NCI-H345 (cell line): ENCODE data around the gene NRIP1.
"Not testable (repeated sequence)": the region's sequence is repeated elsewhere in the genome, so short reads cannot be mapped to it uniquely, and the experiment has no call there.

Experiments
- DNase-seq: peaks from one replicate; lab custom pipeline; 2025; lab: John Stamatoyannopoulos, UW

The NRIP1 gene

DNA sequence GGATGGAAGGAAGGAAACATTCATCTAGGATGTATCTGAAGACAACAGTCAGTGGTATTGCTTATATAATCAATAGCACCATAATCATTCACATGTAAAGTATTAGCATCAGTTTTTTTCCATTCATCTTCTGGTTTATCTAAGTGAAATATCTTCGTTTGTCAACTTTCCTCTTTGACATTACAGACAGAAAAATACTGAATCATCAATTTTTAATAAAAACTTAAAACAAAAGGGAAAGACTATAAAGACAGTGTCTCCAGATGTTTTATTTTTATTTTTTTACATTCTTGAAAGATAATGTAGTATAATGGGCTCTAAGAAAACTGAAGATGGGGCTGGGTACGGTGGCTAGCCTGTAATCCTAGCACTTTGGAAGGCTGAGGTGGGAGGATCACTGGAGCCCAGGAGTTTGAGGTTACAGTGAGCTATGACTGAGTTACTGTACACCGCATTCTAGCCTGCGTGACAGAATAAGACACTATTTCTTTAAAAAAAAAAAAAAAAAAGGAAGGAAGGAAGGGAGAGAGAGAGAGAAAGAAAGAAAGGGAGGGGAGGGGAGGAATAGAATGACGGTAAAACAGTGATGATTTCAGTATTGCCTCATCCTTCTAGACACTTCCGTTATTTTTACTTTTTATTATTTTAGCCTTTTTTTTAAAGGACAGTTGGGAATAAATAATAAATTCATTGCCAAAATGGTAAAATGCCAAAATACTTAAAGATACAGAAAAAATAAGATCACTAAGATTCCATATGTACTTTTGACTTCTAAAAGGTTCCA is 89.5 kb downstream of the NRIP1 start:
- no peak for DNase-seq

DNA sequence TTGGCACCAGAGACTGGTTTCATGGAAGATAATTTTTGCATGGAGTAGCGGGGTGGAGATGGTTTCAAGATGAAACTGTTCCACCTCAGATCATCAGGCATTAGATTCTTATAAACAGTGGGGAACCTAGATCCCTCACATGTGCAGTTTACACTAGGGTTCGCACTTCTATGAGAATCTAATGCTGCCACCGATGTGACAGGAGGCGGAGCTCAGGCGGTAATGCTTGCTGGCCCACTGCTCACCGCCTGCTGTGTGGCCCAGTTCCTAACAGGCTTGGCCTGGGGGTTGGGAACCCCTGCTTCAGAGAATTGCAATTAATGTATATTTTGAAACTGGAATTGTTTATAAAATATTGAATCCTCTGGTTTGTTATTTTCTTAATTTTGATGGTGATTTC is 92.1 kb downstream of the NRIP1 start:
- DNase-seq = no peak

DNA sequence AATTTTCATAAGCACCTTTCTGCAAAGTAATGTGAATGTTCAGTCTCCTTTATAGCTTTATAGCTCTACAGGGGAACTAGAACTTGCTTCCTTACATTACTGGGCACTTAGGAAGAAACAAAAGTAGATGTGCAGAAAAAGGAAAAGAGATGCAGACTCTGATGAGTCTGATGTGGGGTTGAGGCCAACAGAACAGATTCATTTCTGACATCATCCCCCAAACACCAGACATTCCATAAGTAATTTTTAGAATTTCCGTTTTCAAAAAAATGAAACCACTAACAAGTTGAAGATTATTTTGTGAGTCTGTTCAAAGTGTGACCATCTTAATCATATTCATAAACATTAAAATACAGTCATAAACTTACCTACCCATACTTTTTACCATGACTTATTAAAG is 96.0 kb downstream of the NRIP1 start:
- no peak for DNase-seq

DNA sequence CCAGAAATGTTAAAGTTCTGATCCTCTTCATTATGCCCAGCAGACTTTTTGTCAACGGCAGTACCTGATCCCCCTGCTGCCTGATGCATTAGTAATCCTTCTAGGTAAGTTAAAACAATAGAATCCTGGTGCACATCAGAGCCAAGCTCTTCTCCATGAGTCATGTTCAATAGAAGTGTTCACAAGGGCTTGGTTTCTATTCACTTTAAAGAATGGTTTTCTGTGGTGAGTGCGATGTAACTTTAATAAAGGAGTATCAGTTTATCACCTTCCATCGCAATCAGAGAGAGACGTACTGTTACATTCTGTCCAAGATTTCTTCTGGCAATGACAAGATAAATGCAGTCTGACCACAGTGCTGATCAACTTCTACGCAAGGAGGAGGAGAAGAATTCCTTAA is 96.8 kb downstream of the NRIP1 start:
- DNase-seq = no peak

DNA sequence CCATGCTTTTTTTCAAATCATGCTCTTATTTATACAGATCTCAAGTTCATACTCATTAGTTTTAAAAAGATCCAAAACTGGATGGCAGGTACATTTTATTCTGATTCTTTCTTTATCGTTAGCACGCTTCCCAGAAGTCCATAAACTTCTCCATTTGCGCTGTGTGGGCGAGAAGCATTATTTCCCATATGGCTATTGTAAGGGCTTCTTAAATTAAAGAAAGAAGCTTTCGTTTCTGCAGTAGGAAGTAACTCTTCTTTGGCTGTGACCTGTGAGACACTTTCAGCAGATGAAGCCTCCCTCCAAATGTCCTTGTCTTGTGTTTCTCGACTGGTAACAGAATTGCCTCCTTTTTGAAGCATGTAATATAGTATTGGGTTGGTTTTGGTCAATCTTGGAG is 100.2 kb downstream of the NRIP1 start:
- no peak for DNase-seq

DNA sequence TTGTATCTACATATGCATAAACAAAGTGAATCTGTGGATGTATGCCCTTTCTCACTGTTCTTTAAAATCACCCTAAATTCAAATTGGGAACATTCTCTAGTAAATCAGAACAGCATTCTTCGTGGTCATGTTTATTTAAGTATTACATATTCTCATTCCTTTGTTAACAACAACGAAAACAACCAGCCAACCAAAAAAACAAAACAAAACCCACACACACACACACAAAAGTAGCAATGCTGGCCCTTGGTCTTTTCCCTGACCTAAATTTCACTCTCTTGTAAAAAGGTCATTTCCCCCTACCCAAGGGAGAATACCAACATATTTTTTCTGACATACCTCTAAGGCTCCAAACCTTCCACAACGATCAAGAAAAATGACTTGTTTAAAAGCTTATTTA is 102.6 kb downstream of the NRIP1 start:
- no peak for DNase-seq

DNA sequence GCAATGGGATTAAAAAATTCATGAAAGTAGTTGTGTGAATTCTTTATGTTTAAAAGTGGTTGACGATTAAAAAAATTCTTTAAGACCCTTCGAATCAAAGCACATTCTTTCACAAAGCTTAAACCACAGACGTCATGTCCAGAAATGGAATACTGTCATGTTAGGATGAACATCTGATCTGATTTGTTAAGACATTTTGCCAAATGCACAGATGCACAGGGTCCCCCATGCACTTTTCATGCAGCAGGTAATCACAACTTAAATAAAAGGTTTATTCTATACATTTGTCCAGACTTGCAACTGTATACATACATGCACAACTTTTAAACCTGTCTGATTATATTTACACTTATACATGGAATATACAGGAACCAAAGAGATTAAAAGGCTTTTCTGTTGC is 103.3 kb downstream of the NRIP1 start:
- no peak for DNase-seq

DNA sequence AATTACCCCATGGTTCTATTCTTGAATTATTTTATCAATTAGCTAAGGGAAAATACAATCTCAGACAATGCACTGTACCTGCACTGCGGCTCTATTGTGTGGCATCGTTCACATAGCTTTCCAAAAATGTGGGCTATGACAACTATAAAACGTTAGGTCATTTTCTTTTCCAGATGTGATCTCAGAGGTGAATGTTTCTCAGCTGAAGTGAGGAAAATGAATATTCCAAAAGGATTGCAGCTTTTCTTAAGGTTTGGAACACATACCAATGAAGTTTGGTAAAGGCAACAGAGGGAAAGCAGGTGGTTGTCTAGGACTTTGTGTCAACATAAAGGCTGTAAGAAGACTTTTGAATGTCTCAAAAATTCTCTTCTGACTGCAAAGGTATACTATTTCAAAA is 105.5 kb downstream of the NRIP1 start:
- DNase-seq = no peak

DNA sequence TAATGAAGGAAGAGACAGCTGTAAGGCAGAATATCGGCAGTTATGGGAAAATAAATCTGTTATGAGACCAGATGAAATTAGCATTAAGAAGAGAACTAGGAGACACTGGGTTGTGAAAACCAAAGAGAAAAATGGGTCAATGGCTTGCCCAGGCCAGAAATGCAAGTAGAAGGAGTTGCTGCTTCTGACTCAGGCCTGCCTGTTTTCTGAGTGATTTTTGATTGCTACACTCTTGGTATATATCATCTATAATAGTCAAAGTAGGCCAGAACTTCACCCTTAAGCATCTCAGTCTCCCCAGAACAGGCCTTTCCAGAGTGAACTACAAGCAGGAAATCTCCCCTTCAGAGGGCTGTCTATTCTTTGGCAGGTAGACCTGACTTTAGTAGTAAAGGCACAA is 107.0 kb downstream of the NRIP1 start:
- DNase-seq = no peak

DNA sequence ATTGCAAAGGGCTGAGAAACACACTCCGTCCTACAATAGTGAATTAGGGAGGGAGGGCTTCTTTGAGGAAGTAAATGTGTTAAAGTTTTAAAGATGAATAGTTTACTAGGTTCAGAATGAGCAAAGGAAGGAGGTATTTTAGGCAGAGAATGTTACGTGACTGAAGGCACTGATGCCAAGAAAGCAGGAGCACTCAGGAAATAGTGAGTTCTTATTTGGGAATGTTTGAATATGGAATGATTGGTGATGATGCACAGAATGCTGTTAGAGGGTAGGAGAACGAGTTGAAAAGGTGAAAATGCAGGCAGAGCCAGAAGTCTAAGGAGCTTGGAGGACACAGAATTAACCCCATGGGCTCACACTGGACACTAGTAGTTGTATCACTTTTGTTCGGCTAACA is 108.0 kb downstream of the NRIP1 start:
- no peak for DNase-seq

DNA sequence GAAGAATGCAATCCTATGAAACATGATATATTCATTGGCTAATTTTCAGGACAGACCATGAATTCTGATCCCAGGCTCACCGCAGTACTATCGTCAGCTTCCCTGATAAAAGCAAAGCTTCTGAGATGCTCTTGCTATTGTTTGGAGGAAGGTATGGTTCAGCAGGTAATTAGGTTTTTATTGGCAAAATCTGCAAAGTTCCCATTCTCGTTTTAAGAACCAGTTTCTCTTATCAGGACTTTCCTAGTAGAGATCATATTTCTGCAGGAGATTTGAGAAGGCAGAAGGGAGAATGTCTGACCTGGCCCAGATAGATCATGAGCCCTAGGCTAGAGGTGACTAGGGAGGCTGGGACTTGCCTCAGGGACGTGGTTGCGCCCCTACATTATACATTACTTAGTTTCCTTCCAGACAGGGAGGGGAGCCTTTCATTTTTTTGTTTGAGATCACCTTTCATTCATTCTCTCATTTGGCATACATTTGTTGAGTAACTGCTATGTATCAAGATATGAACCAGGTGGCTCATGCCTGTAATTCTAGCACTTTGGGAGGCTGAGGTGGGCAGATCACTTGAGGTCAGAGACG is 108.8 kb downstream of the NRIP1 start:
- no peak for DNase-seq

DNA sequence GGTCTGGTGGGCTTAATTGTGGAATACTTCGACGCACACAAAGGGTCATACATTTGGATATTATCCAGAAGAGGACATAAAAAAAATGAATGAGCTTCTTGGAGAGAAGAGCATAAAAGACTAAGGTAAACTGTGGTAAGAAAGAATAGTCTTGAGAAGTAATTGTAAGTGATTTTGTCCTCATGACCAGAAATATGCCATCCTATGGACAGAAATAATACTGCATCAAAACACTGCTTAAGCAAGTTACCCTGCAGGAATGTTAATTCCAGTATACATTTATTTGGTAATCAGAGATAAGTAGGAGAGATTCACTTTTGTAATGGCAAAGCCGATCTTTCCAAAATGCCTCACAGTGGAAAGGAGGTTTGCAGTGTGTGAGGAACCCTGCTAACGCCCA is 111.9 kb downstream of the NRIP1 start:
- DNase-seq = no peak

DNA sequence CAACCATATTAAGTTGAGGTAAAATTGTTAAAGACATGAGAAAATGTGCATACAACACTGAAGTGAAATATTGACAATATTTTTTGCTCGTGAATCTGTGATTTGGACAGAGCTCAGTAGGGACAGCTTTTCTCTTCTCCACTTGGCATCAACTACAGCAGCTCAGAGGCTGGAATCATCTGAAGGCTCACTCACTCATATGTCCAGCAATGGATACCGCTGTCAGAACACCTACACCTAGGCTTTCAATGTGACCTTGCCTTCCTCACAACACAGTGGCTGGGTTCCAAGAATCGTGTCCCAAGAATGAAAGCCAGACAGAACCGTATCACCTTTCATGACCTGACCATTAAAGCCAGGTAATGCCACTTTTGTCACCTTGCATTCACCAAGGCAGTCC is 115.2 kb downstream of the NRIP1 start:
- no peak for DNase-seq

DNA sequence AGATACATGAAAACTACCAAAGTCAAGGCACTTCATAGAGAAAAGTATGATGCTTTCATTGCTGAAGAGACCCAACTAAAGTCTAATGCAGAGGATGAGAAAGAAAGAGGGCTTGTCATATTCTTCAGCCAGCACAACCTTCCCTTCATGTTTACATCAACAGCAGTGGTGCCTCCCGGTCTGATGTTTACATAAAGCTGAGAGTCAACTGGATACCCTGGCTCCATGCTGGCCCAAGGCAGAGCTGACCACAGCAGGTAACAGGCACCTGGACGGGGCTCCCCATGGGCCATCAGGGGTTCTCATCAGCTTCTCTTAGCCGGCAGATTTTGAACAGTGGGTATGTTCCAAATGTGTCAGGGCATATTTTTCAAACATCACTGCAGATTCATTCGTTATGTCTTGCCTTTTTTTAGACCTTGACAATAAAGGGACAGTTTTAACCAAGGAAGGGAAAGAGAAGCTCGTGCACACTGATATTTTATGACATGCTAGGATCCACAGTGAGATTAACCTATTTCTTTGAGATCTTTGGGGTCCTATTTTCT is 117.1 kb downstream of the NRIP1 start:
- DNase-seq = no peak

DNA sequence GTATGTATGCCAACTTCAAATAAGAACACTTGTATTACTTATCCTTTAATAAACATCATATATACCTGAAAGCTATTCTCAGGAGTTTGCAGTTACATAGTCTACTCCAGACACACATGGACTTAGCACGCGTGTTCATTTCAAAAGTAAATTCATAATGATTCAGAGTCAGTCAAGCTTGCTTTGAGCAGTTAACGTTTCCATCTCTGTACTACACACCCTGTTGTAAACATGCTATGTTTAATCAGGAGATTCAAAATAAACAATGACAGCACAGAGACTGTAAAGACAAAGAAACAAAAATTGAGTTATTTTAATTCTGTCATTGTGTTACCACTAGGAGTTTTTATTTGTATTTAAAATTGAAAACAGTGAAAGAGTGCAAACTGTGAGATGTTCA is 119.6 kb downstream of the NRIP1 start:
- no peak for DNase-seq

DNA sequence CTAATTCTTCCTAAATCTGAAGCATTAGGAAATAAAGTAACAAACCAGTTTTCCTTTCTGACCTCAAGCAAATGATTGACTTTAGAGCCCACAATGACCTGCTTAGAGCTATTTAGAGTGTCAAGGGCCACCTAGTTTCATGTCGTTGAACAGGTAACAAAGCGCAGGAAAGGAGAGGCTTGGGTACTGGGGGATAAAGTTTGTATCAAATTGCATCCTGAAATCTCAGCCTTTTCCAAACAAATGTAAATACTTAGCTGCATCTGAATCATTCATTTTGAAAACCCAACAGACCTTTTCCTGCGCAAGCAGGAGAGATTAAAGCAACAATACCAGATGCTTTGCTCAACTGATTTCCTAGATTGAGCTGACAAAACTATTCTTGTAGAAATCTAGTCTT is 121.2 kb downstream of the NRIP1 start:
- DNase-seq = no peak

DNA sequence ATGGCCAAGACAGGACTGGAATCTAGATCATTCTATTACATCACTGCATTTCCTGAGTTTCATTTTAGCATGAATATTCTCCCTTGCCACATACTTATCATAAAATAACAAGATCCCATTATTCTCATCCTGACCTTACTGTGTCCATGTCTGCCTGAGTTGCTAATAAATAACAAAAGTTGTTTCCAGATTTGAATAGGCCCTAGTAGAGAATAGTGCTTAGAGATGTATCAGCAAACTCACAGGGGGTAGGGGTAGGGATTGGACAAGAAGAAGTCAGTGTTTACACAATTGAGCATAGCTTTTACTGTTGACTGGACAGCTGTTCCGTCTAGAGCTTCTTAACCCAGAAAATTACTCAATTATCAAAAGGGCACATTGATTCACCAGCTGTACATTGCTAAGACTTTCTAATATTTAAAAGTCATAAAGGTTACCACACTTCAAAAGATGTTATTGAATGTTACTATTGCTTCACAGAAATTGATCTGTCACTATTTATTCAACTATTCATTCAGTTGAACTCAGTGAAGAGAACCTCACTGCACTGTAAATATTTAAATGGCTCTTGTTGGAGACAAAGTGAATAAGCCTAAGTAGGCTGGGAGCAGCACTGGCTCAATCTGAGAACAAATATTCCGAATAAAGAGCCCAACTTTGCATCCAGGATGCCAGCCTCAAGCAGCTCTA is 121.9 kb downstream of the NRIP1 start:
- DNase-seq = no peak

DNA sequence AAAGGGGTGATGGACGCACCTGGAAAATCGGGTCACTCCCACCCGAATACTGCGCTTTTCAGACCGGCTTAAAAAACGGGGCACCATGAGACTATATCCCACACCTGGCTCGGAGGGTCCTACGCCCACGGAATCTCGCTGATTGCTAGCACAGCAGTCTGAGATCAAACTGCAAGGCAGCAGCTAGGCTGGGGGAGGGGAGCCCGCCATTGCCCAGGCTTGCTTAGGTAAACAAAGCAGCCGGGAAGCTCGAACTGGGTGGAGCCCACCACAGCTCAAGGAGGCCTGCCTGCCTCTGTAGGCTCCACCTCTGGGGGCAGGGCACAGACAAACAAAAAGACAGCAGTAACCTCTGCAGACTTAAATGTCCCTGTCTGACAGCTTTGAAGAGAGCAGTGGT is 137.5 kb downstream of the NRIP1 start:
- not testable (repeated sequence) for DNase-seq

DNA sequence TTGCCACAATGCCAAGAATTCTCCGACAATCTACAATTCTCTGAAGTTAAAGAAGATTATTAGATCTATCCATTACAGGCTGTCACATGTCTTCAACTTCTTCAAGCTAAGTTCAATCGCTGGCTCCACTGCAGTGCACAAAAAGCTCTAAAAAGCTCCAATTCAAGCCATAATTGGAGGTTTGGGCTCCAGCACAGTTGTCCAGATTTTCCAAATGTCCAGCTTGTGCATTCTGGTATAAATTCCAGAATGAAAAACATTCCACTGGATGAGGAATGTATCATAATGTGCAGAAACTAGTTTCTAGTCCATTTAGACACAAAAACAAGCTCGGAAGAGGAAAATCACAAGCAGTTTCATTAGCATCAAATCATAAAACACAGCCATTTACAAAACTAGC is 138.6 kb downstream of the NRIP1 start:
- DNase-seq = no peak

DNA sequence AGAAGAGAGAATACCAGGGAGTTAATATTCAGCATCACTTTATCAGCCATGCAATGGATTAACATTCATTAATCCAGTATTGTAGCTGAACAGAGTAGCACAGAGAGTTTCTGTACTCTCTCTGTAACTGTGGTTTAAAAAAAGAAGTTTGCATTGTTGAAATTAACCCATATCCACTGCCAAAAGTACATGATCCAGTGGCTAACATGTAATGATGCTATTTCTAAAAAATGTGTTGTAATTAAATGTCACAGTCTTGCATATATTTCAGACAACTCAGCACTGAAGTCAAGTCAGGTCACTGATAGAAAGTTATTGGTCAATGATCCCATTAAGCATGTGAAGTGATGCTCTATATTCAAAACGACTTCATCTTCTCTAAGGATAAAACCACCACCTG is 141.3 kb downstream of the NRIP1 start:
- DNase-seq = no peak

DNA sequence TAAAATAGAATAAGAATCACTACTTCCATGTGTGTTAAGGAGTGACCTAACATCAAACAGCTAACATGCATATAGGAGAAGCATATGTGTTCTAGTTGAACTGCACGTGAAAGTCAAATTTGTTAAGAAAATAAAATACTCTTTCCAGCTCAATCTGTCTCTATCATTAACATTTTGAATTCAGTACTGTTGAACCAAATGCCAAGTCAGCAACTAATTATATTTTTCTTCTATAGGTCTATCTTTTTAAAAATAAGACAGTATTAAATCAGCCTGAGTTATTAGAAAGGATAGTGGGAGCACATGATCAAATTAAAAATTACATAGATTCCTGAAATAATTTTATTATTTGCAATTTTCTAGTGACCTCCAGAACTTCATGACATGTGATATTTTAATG is 141.8 kb downstream of the NRIP1 start:
- no peak for DNase-seq

DNA sequence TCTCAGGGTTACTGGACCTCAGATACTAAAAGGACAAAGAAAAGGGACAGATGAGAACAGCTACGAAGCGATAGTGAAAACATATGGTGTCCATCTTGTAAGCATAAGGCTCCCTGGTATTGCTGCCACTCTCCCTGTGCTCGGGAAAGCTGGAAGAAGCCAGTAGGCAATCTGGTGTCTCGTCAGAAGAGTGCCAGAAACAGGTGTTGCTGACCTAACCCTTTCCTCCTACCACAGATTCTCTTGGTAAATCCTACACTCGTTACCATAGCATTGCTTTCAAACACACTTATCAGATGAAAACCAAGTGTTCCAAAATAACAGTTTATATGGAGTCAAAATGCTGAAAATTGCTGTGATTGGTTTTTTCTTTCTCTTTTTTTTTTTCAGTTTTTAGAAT is 146.3 kb downstream of the NRIP1 start:
- DNase-seq = no peak

DNA sequence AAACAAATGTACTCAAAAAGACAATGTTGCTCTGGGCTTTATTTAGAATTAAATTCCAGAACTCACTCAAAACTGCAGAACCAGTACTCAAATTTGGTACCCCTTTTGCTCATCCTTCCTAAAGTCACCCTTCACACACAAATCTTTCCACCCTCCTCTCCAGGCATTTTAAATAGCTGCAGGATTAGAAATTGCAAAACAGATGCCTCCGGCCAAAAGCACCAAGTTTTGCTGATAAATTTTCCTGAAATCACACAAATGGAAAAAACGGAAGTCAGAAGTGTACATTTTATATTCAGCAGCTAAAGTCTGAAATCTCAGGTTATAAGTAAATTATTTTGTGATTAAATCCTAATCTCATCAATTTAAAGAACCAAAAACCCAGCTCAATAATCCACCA is 147.0 kb downstream of the NRIP1 start:
- DNase-seq = no peak
